Stimulated activated CD4-positive, alpha-beta T cell treated with anti-CD3 and anti-CD28 coated beads, Interleukin-12 subunit alpha, Interleukin-12 subunit beta, amount 100 ng/mL, for 48 hours (primary cell): ENCODE data around the gene DGKI.

ENCODE experiments used
- DNase-seq, 3 donors: peaks; one replicate each; pipeline ENCODE4 v3.0.0-alpha.2; 2020; ENCODE audit warnings: low read depth in 2 of 3, low spot score in 1 of 3

DGKI gene

DNA sequence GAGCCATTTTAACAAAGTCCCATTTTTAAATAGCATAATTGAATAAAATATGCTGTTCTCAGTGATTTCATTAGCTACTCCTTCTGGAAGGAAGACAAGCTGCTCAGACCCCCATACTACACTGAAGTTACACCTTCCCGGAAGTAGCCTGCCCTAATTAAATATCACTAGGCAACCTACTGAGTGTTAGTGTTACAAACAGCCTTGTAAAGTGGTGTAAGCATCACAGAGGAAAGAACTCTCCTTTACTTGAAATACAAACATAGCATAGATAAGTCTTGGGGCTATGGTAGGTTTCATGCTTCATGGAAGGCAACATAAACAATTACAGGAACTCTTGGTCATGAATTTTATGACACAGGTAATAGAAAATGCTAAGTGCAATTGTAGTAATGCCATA, 459.8 kb downstream of the DGKI start:
- no peak for DNase-seq

DNA sequence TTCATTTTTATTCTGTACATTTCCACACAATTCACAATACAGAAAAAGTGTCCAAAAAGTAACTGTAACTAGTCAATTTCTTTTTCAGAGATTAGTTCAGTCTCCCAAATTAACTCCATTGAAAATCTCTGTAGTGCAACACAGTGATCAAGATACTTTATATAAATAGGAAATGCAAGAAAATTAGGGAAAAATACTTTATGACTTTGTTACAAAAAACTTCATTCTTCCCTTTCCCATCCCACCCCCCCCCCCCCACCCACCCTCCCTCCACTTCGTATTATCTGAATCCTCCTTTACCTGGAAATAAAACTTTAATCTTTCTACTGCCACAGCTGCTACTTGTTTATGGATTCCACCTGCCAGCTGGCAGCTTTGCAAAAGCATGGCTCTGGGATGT, 465.7 kb downstream of the DGKI start:
- DNase-seq, result no peak

DNA sequence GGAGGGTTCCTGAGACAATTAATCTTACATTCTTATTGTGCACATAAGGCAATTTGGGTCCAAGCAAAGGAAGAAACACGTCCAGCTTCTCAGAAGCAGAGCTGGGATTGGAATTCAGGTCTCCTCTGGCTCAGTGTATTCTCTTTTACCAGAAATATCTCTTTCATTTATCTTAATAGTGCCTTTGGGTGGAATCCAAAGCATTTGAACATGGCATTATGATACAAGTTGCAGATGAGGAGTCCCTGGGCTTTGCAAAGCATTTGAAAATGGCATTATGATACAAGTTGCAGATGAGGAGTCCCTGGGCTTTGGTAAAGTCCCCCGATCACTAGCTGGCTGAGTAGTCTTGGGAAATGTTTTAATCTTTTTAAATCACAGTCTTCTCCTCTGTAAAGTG, 473.3 kb downstream of the DGKI start:
- DNase-seq, result no peak

DNA sequence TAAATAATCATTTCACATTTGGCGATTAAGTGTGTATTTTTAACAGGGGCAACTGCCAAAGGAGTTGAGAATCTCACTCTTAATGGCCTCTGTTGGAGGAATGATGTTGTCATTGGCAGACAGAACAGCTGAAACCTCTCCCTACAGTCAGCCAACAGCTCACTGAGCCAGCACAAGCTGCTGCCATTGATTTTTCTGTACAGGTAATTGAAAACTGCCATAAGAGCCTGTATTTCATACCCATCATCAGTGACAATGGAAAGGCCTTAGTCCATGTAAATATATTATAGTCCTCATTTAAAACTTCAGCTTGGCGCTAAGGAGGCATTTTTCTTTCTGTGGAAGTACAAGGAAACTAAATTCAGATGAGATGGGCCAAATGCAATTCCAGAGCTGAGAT, 475.2 kb downstream of the DGKI start:
- no peak for DNase-seq

DNA sequence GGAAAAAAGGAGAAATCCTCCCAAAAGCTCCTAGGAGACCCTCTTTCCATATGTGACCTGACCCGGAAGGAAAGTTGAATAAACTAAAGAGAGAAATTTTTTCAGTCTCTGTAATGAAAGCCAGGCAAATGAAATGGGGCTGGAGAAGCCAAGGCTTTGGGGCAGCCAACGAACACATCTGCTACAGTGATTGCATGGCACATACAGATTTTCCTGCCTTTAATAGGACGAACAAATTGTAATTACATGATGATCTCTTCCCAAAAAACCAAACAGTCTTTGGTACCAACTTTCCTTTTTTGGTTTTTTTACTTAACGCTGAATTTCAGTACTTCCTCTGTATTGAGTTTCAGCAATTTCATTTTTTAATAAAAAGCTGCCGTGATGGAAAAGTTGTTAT, 479.8 kb downstream of the DGKI start:
- DNase-seq, result no peak

DNA sequence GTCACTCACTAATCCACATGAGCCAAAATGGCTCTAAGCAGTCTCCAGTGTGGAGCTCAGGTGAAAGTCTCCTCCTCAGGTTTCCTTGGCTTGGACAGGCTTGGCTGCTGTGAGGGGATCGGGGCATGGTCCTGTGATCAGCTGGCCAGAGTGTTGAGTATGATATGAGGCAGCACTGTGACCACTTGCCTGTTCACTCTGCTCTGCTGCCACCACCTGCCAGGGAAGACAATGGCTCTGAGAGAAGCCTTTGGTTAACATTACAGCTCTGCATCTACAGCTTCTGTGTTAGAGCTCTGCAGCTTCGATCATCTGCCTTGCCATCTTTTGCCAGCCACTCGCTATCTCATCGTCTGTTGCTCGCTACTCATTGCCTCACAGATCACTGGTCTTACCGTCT, 483.1 kb downstream of the DGKI start:
- no peak for DNase-seq

DNA sequence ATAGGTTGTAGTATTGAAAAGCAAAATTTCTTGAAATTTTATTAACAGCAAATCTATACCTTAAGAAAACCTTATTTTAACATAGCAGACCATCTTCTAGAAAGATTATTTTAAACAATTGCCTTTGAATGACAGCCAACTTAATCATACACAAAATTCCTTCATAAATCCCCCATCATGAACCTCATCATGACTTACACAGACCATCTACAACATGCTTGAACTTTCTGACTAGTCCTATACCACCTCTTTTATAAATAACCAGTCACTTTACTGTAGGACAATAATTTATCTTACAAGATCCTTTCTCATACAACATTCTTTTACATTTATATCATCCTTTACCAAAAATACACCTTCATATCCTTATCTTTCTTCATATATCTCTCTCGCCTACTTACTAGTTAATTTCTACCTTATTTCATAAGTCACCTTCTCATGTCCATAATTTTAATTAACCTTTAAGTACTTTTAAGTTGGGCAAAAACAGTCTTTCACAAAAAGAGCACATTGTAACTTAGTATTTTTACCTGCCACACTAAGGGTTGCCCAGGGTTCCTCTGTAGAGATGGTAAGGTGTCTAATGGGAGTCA, 486.6 kb downstream of the DGKI start:
- DNase-seq, result no peak

DNA sequence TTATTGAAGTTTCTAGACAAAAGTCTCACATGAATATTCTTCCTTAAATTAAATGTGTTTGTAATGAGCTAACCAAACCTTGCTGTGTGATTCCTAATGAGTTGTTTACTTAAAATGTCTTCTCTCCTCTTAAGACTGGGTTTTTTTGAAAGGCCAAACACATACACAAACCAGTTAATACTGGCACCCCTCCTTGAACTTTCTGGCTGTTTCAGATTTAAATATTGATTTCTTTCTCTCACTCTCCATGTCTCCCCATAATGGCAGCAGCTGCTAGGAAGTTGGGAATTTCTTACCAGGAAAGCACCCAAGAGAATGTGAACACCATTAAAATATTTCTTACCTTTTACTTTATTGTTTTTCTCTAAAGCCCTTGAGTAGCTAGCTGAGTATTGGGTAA, 491.8 kb downstream of the DGKI start:
- no peak for DNase-seq

DNA sequence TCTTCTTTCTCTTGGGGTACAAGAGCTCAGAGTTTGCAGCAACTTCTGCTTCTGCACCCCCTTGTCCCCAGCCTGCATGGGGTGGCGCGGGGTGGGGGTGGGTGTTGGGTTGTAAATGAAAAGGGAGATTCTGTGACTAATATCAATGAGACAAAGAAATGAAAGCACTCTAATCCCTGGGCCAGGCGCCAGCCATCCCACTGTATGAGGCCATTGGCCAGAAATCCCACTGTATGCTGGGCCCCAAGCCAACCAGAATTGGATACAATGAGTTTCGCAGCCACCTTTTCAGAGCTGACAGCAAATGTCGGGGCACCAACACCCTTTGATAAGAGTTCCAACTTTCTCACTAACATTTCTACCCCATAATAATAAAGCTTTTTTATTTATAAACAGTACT, 492.4 kb downstream of the DGKI start:
- DNase-seq, result no peak

DNA sequence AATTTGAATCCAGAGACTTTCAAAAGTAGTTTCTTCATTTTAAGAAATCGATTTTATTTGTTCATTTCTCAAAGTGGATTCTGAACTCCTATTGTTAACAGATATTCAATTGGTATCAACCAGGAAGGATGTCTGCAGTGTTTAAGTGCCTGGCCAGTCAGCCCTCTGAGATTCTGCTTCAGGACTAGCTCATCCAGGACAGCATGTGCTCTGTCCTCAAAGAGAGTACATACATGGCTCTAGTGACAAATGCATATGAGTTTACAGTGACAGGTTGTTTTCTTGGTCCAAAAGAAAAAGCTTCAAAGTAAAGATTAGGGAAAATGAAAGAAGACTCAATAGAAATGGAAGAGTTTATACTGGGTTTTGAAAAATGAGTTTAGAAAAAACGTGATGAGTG, 494.8 kb downstream of the DGKI start:
- DNase-seq, result no peak

DNA sequence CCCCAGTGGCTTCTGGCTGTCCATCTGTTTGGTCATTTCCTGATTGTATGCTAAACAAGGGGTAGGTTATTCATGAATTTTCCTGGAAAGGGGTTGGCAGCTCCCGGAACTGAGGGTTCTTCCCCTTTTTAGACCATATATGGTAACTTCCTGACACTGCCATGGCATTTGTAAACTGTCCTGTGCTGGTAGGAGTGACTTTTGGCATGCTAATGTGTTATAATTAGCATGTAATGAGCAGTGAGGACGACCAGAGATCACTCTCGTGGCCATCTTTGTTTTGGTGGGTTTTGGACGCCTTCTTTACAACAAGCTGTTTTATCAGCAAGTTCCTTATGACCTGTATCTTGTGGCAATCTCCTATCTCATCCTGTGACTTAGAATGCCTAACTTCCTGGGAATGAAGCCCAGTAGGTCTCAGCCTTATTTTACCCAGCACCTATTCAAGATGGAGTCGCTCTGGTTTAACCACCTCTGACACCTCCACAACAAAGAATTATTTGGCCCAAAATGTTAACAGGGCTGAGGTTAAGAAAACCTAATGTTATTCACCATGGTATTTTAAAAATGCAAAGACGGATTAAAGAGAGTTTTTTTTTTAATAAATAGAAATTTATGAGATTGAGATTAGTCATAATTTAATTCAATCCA, 500.9 kb downstream of the DGKI start:
- DNase-seq, result no peak

DNA sequence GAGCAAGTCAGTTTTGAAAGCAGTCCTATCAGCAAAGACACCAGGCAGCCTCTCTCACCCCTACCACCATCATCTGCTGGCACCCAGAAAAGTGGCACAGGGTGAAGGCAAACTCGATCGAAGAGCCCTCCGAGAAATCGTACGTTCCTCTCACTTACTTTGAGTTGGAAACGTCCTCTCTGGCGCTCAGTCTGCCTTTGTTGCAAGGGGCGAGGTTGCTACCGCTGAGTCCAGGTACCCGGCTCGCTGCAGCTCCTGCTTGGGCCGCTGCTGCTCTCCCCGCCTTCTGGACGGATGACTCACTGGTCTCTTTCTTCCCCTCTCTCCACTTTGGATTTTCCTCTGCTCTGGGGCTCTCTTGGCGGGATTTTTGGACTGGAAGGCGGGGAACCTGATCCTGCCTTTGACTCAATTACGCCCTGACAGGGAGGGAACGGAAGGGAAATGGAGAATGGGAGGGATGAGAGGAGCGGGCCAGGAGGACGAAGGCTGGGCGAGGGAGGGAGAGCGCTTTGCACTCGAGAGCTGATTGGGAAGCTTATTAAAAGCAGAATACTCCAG, 503.4 kb downstream of the DGKI start, which contains the start of gene PTN:
Gene PTN (minus strand): TSS at position 453 of the 561 bp plus-strand sequence. CDS start 88,760 bp downstream, outside the sequence.
- no peak for DNase-seq

DNA sequence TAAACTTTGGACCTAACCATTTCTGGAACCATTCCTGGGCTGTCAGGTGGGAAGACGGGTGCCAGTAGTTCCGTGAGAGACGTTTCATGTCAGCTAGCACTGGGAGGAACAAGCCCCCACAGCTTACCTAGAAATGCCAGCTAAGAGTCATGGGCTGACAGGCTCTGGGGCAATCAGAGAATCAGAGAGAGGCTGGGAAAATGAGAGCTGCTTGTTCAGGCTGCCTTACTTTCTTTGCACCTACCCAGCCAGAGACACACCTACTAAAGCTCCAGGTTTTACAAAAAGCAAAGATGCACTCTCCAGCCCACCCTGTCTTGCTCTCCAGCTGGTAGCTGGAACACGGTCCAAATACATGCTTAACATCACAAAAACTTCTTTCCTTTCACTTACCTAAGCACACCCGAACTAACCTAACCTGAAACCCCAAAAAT, 503.9 kb downstream of the DGKI start:
- DNase-seq, result no peak

DNA sequence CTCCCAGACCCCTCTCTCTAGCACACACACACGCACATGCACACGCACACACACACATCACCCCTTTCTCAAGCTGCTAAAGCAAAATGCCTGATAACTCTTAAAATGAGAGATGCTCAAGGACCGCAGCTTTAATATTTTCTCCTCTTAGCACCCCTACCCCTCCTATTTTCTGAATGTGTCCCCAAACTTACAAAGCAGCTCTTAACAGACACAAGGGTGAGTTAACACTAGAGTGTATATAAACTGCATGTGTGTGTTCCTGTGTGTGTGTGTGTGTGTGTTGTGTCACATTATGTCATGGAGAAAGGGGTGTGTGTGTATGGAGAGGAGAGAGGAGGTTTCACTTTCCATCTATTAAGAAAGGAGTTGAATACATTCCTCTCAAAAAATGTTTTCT, 504.5 kb downstream of the DGKI start:
- no peak for DNase-seq

DNA sequence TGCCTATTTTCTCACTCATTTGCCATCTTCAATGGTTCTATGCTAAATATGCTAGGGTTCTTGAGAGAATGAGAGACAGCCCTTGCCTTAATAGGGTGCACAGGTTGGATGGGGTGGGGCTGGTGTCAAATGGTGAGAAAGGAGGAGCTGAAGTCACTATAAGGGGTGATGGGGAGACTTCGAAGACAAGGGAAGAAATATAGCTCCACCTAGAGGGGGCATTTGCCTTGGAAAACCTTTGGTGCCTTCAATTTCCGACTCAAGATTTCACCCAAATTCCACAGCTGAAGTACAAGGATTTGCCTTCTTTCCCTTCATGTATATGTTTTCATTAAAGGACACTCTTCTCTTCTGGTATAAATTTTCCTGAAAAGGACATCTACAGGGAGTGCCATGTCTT, 508.9 kb downstream of the DGKI start:
- DNase-seq, result no peak

DNA sequence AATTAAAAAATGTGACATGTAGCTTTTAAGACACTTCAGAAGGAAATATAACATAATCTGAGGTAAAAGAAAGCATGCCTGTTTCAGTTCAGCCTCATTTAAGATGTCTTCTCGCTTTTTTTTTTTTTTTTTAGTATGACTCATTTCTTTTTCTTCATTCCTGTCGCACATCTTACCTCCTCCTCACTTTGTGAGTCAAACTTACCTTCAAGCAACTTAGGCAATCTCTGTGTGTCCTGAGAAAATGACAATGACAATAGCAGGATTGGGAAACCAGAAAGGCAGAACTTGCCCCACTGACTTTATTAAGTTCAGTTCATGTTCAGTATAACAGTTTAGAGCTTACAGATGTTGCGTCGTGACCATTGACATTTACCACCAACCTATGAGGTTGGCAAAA, 511.0 kb downstream of the DGKI start:
- DNase-seq, result no peak

DNA sequence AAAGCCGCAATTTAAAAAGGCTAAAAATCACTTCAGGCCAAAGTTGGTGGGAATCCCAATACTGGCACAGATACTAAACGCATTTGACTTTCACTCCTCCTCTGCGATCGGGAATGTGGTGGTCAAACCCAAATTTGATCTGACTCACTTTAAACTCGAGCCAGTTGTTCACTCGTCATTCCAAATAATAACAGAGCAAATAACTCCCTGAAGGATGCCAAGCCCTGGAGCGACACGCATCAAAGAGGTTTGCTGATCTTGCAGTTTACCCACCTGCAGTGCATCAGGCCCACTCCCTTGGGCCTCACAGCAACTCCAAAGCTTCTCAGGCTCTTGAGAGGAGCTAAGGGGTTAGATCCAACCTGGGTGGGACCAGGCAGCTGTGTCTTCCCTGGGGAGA, 515.4 kb downstream of the DGKI start:
- DNase-seq, result no peak
